CD8-positive, alpha-beta memory T cell (primary cell): ENCODE results near the gene STK32B. TPM values are rescaled to one million over a fixed set of nuclear protein-coding genes. Genes with fewer than 3 reads are reported as not detected.

Experiments used
- CTCF ChIA-PET: fragments of 350-600 bp; sonication (Branson Sonifier 250); formaldehyde crosslinking; loops from one replicate; lab custom pipeline; 2021; ENCODE audit warnings: antibody characterized with exemption; lab: Charles Lee
- POLR2A ChIA-PET: fragments of 350-600 bp; sonication (Branson Sonifier 250); formaldehyde crosslinking; loops from one replicate; lab custom pipeline; 2021; ENCODE audit warnings: antibody characterized with exemption; lab: Charles Lee
- DNase-seq, 5 donors: peaks; one replicate each; pipeline versions ENCODE4 v3.0.0 to v3.0.0-alpha.2; 2020 to 2022; ENCODE audit warnings: mixed read lengths in 1 of 5
- H3K27ac ChIP-seq: one replicate; pipeline ENCODE4 v1.7.0; 2013; ENCODE audit warnings: low read depth, mild to moderate bottlenecking, low read length, moderate library complexity
- H3K27me3 ChIP-seq: 2 replicates; pipeline ENCODE4 v1.7.0; 2013; ENCODE audit warnings: low read length, mild to moderate bottlenecking; ENCODE audit not compliant: insufficient read depth, poor library complexity, severe bottlenecking
- H3K36me3 ChIP-seq: 2 replicates; pipeline ENCODE4 v1.7.0; 2013; ENCODE audit warnings: mild to moderate bottlenecking, low read length, moderate library complexity; ENCODE audit not compliant: insufficient read depth
- H3K4me1 ChIP-seq: 2 replicates; pipeline ENCODE4 v1.7.0; 2013; ENCODE audit warnings: mild to moderate bottlenecking, low read length, moderate library complexity; ENCODE audit not compliant: insufficient read depth
- H3K4me3 ChIP-seq: 2 replicates; pipeline ENCODE4 v1.7.0; 2013; ENCODE audit warnings: mild to moderate bottlenecking, low read length
- H3K9me3 ChIP-seq: 2 replicates; pipeline ENCODE4 v1.7.0; 2013; ENCODE audit warnings: mild to moderate bottlenecking, low read length
- H3K27ac Mint-ChIP-seq, 8 donors: one replicate each; pipeline ENCODE4 v1.8.0; 2020 to 2021; ENCODE audit warnings: mixed read lengths in 8 of 8, mild to moderate bottlenecking in 6 of 8, inconsistent platforms in 3 of 8, moderate library complexity in 3 of 8
- H3K27me3 Mint-ChIP-seq, 2 donors: one replicate each; pipeline ENCODE4 v1.8.0; 2020 to 2021; ENCODE audit warnings: mixed read lengths in 2 of 2, mild to moderate bottlenecking in 1 of 2, moderate library complexity in 1 of 2
- H3K36me3 Mint-ChIP-seq, 3 donors: one replicate each; pipeline ENCODE4 v1.8.0; 2020 to 2021; ENCODE audit warnings: mixed read lengths in 3 of 3, inconsistent platforms in 1 of 3, mild to moderate bottlenecking in 1 of 3
- H3K4me1 Mint-ChIP-seq, 3 donors: one replicate each; pipeline ENCODE4 v1.8.0; 2020 to 2021; ENCODE audit warnings: mixed read lengths in 3 of 3, inconsistent platforms in 1 of 3, mild to moderate bottlenecking in 1 of 3
- H3K4me3 Mint-ChIP-seq, 7 donors: one replicate each; pipeline ENCODE4 v1.8.0; 2020 to 2021; ENCODE audit warnings: mixed read lengths in 7 of 7, mild to moderate bottlenecking in 6 of 7, moderate library complexity in 4 of 7, inconsistent platforms in 2 of 7
- H3K9me3 Mint-ChIP-seq, 5 donors: one replicate each; pipeline ENCODE4 v1.8.0; 2020 to 2022; ENCODE audit warnings: mixed read lengths in 5 of 5, mild to moderate bottlenecking in 3 of 5, moderate library complexity in 2 of 5, inconsistent platforms in 1 of 5
- polyA plus RNA-seq: library from polyadenylated mRNA; unstranded; fragments of 300-500 nt; fragmentation: Illumina TruSeq; gene quantifications from one replicate; pipeline ENCODE4 v1.2.3, GENCODE V29; 2021
- total RNA-seq, 2 experiments: library from RNA; stranded (reverse); gene quantifications; one replicate each; pipeline ENCODE4 v1.2.3, GENCODE V29; 2021

The STK32B gene
- total and polyA plus RNA-seq, 3 experiments from 2014 or later: not detected

DNA sequence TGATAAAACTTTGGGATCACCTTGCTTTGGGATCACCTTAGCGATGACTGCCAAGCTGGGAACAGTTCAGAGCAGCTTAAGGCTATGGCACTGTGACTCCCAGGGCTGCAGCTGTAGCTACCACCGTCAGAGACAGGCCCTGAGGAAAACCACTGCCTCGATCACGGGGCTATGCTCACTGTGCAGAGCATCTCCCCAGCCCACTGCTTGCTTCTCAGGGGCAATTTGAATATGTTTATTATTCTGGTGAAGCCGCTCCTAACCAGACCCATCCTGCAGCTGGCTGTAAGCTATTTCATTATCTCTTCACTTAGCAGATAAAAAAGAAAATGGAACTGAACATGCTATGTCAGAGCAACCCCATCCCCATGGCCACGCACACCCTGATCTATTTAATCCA is 328.6 kb downstream of the STK32B start:
- POLR2A ChIA-PET: no interaction called here
- DNase-seq: no peak
- H3K4me1 ChIP-seq: no peaks in the 10 kb centered on the region
- Mint-ChIP-seq H3K27ac (no peak overlapping the region), H3K4me1 (no peaks in the 10 kb centered on the region), H3K27me3 (peaks cover 0 to 6% of the 10 kb centered on the region in 2 donors), H3K36me3 (no peaks in the 10 kb centered on the region), H3K4me3 (no peak overlapping the region), H3K9me3 (peaks cover 0 to 12% (median 3%) of the 10 kb centered on the region in 5 donors)
- H3K36me3 ChIP-seq: no peaks in the 10 kb centered on the region
- H3K27me3 ChIP-seq: no peaks in the 10 kb centered on the region
- no peak overlapping the region for H3K27ac ChIP-seq
- no peak overlapping the region for H3K4me3 ChIP-seq
- CTCF ChIA-PET: no interaction called here
- no peaks in the 10 kb centered on the region for H3K9me3 ChIP-seq

DNA sequence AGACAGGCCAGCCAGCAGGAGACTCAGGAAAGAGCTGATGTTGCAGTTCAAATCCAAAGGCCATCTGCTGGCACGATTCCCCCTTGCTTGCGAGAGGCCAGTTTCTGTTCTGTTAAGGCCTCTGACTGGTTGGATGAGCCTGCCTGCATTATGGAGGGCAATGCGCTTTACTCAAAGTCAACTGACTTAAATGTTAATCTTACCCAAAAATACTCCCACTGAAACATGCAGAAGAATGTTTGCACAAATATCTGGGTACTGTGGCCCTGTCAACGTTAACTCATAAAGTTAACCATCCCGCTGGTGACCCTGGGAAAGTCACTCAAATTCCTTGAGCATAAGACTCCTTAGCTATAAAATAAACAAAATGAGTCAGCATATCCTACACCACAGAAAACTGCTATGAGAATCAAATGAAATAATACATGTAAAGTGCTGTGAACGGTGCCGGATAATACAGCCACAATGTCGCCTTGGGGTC is 330.7 kb downstream of the STK32B start:
- Histone ChIP-seq H3K4me1 (no peaks in the 10 kb centered on the region), H3K27me3 (no peaks in the 10 kb centered on the region), H3K36me3 (no peaks in the 10 kb centered on the region), H3K27ac (no peak overlapping the region), H3K9me3 (no peaks in the 10 kb centered on the region), H3K4me3 (no peak overlapping the region)
- Mint-ChIP-seq H3K36me3 (no peaks in the 10 kb centered on the region), H3K4me3 (no peak overlapping the region), H3K9me3 (peaks cover 0 to 6% (median 2%) of the 10 kb centered on the region in 5 donors), H3K27me3 (peaks cover 0 to 6% of the 10 kb centered on the region in 2 donors), H3K4me1 (no peaks in the 10 kb centered on the region), H3K27ac (no peak overlapping the region)
- ChIA-PET POLR2A (no interaction called here), CTCF (no interaction called here)
- no peak for DNase-seq

DNA sequence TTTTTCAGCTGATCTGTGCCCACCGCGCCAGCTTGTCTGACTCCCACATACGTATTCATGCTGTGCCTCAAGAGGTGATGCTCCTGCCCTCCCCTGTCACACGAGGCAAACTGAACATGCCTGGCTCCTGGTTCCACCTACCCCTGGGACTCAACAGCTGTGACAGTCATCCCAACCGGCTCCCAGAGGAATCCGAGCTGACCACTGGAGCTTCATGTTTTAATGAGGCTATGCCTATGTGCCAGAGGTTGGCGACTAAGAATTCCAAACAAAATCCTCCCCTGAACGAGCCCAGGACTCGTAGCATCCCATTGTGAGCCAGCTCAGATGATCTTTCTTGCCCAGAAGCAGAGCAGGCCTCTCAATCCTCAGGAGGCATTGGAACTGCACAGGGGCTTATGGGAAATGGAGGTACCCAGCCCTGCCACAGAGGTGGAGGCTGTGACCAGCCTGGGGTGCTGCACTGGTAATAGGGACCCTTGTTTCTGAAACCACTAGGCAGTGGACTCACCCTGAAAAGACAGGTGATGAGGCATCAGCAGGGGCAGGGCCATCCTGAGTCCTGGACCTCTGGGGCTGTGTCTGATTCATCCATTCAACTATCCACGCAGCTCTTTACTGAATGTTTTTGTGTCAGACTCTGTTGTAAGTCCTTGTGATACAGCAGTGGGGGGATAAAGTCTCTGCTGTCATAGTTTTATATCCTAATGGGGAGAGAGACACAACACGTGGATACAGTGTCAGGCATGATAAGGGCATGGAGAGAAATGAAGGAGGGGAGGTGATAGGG is 332.1 kb downstream of the STK32B start:
- Histone ChIP-seq H3K4me1 (no peaks in the 10 kb centered on the region), H3K27ac (no peak overlapping the region), H3K27me3 (no peaks in the 10 kb centered on the region), H3K36me3 (no peaks in the 10 kb centered on the region), H3K4me3 (no peak overlapping the region), H3K9me3 (no peaks in the 10 kb centered on the region)
- H3K36me3 Mint-ChIP-seq: no peaks in the 10 kb centered on the region
- peaks cover 0 to 5% of the 10 kb centered on the region in 2 donors for H3K27me3 Mint-ChIP-seq
- no peak overlapping the region for H3K27ac Mint-ChIP-seq
- peaks cover 0 to 5% (median 0%) of the 10 kb centered on the region in 5 donors for H3K9me3 Mint-ChIP-seq
- no peaks in the 10 kb centered on the region for H3K4me1 Mint-ChIP-seq
- ChIA-PET CTCF (no interaction called here), POLR2A (no interaction called here)
- DNase-seq: no peak
- H3K4me3 Mint-ChIP-seq: no peak overlapping the region

DNA sequence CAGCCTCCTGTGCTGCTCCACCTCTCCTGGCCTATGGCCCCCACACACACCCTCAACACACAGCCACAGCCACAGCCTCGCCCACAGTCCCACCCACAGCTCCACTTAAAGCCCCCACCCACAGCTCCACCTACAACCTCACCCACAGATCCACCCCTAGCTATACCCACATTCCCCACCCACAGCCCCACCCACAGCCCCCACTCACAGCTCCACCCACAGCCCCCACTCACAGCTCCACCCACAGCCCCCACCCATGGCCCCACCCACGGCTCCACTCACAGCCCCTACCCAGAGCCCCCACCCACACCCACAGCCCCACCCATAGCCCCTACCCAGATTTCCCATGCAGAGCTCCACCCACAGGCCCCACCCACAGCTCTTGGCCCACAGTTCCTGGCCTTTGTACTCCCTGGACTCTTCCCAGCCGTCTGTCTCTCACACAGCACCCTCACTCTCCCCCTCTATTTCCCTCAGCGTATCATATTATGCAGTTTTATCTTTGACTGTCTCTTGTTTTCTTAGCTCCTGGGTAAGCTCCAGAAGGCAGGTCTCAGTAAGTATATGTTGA is 334.5 kb downstream of the STK32B start:
- no peak overlapping the region for H3K4me3 ChIP-seq
- H3K27ac ChIP-seq: no peak overlapping the region
- no peaks in the 10 kb centered on the region for H3K36me3 Mint-ChIP-seq
- no peak overlapping the region for H3K4me3 Mint-ChIP-seq
- ChIA-PET CTCF (no interaction called here), POLR2A (no interaction called here)
- H3K27me3 Mint-ChIP-seq: peaks cover 0 to 4% of the 10 kb centered on the region in 2 donors
- no peaks in the 10 kb centered on the region for H3K36me3 ChIP-seq
- H3K27ac Mint-ChIP-seq: no peak overlapping the region
- DNase-seq: no peak
- no peaks in the 10 kb centered on the region for H3K4me1 ChIP-seq
- no peaks in the 10 kb centered on the region for H3K4me1 Mint-ChIP-seq
- H3K9me3 Mint-ChIP-seq: peaks cover 0 to 2% (median 0%) of the 10 kb centered on the region in 5 donors
- H3K27me3 ChIP-seq: no peaks in the 10 kb centered on the region
- H3K9me3 ChIP-seq: no peaks in the 10 kb centered on the region

DNA sequence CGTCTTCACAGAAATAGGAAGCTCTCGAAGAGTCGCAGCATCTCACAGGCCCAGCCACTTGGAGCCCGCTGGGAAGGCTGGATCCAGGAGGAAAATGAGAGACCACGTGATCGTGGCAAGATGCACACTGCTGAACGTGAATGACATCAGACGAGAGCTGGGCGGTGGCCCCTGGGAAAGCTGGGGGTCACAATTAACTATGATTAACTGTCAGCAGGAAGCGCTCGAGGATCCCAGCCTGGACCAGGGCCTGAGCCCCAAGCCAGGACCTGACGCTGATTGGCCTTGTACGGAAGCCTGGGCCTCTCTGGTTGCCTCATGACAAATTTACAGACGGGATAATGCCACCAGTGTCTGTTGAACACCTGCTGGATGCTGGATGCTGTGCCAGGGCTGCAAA is 335.6 kb downstream of the STK32B start:
- H3K4me1 ChIP-seq: no peaks in the 10 kb centered on the region
- no peak overlapping the region for H3K27ac Mint-ChIP-seq
- no peaks in the 10 kb centered on the region for H3K9me3 ChIP-seq
- H3K36me3 ChIP-seq: no peaks in the 10 kb centered on the region
- no peak overlapping the region for H3K27ac ChIP-seq
- DNase-seq: no peak
- CTCF ChIA-PET: no interaction called here
- H3K27me3 ChIP-seq: no peaks in the 10 kb centered on the region
- H3K36me3 Mint-ChIP-seq: no peaks in the 10 kb centered on the region
- no peak overlapping the region for H3K4me3 Mint-ChIP-seq
- POLR2A ChIA-PET: no interaction called here
- H3K9me3 Mint-ChIP-seq: peaks cover 0 to 2% (median 0%) of the 10 kb centered on the region in 5 donors
- peaks cover 0 to 3% of the 10 kb centered on the region in 2 donors for H3K27me3 Mint-ChIP-seq
- no peak overlapping the region for H3K4me3 ChIP-seq
- no peaks in the 10 kb centered on the region for H3K4me1 Mint-ChIP-seq

DNA sequence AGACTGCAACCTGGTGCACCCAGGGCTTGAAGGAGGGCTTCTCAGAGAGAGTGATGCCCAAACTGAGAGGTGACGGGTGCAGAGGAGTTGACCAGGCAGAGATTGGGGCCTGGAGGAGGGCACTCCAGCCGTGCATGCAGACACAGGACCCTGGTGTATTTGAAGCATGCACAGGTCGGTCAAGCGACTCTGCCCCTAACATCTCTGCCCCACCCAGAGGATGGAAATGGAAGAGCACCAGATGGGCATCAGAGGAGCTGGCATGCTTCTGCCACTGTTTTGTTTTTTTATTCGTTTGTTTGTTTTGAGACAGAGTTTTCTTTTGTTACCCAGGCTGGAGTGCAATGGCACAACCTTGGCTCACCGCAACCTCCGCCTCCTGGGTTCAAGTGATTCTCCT is 336.2 kb downstream of the STK32B start:
- ChIA-PET CTCF (no interaction called here), POLR2A (no interaction called here)
- no peak overlapping the region for H3K27ac Mint-ChIP-seq
- Histone ChIP-seq H3K4me3 (no peak overlapping the region), H3K36me3 (no peaks in the 10 kb centered on the region), H3K27ac (no peak overlapping the region), H3K27me3 (no peaks in the 10 kb centered on the region), H3K9me3 (no peaks in the 10 kb centered on the region), H3K4me1 (no peaks in the 10 kb centered on the region)
- H3K4me3 Mint-ChIP-seq: no peak overlapping the region
- H3K36me3 Mint-ChIP-seq: no peaks in the 10 kb centered on the region
- H3K9me3 Mint-ChIP-seq: peaks cover 0 to 2% (median 0%) of the 10 kb centered on the region in 5 donors
- no peak for DNase-seq
- H3K4me1 Mint-ChIP-seq: no peaks in the 10 kb centered on the region
- peaks cover 0 to 3% of the 10 kb centered on the region in 2 donors for H3K27me3 Mint-ChIP-seq

DNA sequence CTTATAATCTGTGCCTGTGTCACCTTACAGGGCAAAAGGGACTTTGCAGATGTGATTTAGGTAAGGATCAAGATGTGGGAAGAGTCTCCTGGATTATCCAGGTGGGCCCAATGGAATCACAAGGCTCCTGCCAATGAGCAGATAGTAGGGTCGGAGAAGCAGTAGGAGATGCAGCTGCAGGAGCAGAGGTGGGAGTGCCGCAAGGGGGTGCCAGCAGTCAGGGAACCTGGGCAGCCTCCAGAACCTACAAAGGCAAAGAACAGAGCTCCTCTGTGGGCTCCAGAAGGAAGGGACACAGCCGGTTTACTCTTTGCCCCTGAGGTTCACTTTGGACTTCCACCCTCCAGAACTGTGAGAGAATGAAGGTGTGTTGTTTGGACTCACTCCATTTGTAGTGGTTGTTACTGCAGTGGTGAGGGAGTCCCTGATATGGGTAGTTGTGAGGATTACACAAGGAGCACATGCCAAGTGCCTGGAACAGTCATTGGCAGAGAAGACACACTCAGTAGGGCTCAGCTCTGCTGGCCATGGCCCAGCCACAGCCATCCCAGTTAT is 338.6 kb downstream of the STK32B start:
- no peak for DNase-seq
- no peak overlapping the region for H3K27ac Mint-ChIP-seq
- H3K4me1 Mint-ChIP-seq: no peaks in the 10 kb centered on the region
- Histone ChIP-seq H3K36me3 (no peaks in the 10 kb centered on the region), H3K9me3 (no peaks in the 10 kb centered on the region), H3K27me3 (no peaks in the 10 kb centered on the region), H3K4me1 (no peaks in the 10 kb centered on the region), H3K4me3 (no peak overlapping the region), H3K27ac (no peak overlapping the region)
- no peaks in the 10 kb centered on the region for H3K36me3 Mint-ChIP-seq
- H3K4me3 Mint-ChIP-seq: no peak overlapping the region
- peaks cover 0 to 2% (median 0%) of the 10 kb centered on the region in 5 donors for H3K9me3 Mint-ChIP-seq
- ChIA-PET CTCF (no interaction called here), POLR2A (no interaction called here)
- H3K27me3 Mint-ChIP-seq: no peaks in the 10 kb centered on the region

DNA sequence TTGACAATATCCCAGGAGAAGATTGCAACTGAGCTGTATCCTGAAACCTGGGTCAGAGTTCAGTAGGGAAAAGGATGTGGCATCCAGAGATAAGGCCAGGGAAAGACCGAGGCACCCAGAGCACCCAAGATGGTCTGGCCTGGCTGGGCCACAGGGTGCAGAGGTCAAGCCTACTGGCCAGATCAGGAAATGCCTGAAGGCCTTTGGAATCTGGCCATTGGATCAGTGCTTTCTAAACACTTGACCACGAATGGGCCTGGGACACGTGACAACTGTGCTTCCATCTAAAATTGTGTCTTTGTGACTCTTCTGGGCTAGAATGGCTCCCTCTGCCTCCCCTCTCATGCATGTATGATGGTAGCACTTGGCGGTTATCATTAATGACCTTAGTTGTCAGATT is 340.2 kb downstream of the STK32B start:
- H3K36me3 ChIP-seq: no peaks in the 10 kb centered on the region
- no peak overlapping the region for H3K27ac ChIP-seq
- no peaks in the 10 kb centered on the region for H3K9me3 ChIP-seq
- ChIA-PET POLR2A (no interaction called here), CTCF (no interaction called here)
- Mint-ChIP-seq H3K36me3 (no peaks in the 10 kb centered on the region), H3K9me3 (peaks cover 0 to 2% (median 0%) of the 10 kb centered on the region in 5 donors), H3K4me3 (no peak overlapping the region), H3K27me3 (no peaks in the 10 kb centered on the region), H3K4me1 (no peaks in the 10 kb centered on the region), H3K27ac (no peak overlapping the region)
- DNase-seq: no peak
- no peaks in the 10 kb centered on the region for H3K4me1 ChIP-seq
- H3K27me3 ChIP-seq: no peaks in the 10 kb centered on the region
- H3K4me3 ChIP-seq: no peak overlapping the region
